LNCAP (cell line): ENCODE measurements around the gene MMD2.

ENCODE experiments used
- CTCF ChIP-seq: fragments of 450-650 bp; IDR thresholded peaks from 2 replicates; pipeline ENCODE4 v1.5.1; 2017; ENCODE audit warnings: mild to moderate bottlenecking

The MMD2 gene

DNA sequence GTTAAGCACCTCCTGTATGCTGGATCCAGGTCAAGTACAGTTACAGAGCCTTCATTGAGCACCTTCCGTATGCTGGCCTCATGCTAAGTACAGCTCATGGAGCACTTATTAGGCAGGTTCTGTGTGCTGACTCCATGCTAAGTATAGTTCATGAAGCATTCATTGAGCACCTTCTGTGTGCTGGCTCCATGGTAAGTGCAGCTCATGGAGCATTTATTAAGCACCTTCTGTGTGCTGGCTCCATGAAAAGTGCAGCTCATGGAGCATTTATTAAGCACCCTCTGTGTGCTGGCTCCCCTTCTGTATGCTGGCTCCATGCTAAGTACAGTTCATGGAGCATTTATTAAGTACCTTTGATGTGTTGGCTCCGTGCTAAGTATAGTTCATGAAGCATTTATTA is 30.5 kb downstream of the MMD2 start:
- TF ChIP-seq CTCF = no peak

DNA sequence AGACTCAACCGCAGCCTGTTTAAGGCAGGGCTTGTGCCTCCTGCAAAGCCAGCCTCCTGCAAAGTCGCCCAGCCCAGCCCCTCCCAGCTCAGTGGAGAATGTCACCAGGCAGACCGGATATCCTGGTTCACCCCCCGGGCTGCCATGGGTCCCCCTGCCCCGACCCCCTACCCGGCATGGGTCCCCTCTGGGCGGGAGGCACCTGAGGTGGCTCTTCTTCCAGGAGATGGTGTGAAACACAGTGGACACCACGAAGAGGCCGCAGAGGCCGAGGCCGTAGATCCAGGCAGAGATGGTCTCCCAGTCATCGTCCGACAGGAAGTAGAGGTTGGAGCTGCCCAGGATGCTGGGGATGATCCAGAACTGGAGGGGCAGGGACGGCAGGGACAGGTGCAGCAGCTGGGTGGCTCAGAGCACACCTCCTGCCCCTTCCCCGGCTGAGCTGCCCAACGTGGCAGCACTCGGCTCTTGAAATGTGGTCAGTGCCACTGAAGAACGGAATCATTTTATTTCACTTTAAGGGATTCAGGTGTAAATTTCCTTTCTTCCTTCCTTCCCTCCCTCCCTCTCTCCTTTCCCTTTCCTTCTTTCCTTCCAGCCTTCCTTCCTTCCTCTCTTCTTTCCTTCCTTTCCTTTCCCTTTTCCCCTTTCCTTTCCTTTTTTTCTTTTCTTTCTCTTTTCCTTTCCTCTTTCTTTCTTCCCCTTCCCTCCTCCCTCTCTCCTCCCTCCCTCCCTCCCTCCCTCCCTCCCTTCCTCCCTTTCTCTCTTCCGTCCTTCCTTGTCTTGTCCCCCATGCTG is 38.8 kb downstream of the MMD2 start:
- no peak for TF ChIP-seq CTCF

DNA sequence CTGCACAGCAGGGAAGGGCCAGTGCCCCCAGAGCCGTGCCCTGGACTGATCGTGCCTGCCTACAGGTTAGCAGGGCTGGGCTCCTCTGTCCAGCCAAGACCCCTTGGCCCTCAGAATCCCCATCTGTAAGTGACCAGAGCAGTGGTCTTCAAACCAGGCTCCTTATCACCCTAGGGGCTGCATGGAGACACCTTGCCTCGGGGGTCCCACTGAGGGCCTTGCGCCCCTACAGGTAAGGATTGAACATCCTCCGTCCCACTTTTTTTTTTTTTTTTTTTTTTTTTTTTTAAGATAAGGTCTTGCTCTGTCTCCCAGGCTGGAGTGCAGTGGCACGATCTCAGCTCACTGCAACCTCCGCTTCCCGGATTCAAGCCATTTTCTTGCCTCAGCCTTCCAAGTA is 42.9 kb downstream of the MMD2 start:
- no peak for TF ChIP-seq CTCF

GRCh38 chr7:4911111-4911828 is 47.7 kb downstream of the MMD2 start:
- no peak for TF ChIP-seq CTCF

- TF ChIP-seq CTCF = no peak
Observed at GRCh38 chr7:4906682-4907081, 52.3 kb downstream of the MMD2 start.

- no peak for TF ChIP-seq CTCF
Observed at GRCh38 chr7:4905171-4905570, 53.8 kb downstream of the MMD2 start.

DNA sequence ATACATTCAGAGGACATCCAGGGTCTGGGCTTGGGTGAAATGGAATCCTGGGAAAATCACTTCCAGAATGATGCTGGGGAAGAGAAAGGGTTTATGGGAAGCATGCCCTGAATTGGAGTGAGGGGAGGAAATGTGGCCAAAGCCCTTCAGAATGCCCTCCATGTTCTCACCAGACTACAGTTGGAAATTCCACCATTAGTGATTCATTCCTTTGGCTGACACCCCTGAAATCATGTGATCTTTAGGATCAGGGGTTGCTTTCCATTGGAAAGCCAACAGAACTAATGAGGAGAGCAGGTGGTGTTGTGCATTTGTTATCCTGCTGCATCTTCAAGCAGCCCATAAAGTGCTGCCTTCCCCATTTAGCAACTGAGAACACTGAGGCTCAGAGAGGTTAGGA is 54.6 kb downstream of the MMD2 start:
- TF ChIP-seq CTCF = no peak
